Measurements from ENCODE around the gene THAP5.

Gene THAP5

DNA sequence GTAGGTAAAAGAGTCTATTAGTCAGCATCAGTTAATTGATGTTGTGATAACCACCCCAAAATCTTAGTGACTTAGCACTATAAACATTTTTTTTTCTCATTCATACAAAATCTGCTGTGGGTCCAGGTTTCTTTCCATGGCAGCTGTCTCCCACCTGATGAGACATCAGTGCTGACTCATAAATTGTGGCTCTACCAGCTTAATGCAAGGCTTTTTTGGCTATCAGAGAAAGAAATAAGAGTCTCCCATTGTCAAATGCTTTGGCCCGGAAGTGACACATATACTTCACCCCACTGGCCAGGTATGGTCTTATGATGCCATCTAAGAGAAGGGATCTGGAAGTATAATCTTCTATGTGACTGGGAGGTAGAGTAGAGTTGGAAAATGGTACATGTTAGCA is 14.7 kb upstream of the THAP5 start:
- Histone ChIP-seq H3K27ac (ENCODE audit: low read depth, low read length) (no peak overlapping the region), H3K36me3 (ENCODE audit: control insufficient read depth, insufficient read depth, low read length) (peaks cover 8% of the 10 kb centered on the region; the same call in 1 of the 2 replicates), H3K9me3 (ENCODE audit: control insufficient read depth, insufficient read depth, low read depth, low read length) (peaks cover 13% of the 10 kb centered on the region), H3K27me3 (ENCODE audit: control insufficient read depth, insufficient read depth, low read length) (no peaks in the 10 kb centered on the region), H3K4me3 (ENCODE audit: low read depth, low read length) (no peak overlapping the region), H3K9ac (ENCODE audit: low read length) (no peak overlapping the region), H3K4me1 (ENCODE audit: control insufficient read depth, insufficient read depth, low read length) (peaks cover 12% of the 10 kb centered on the region)

GRCh38 chr7:108581655-108582491 is 12.4 kb upstream of the THAP5 start:
- Histone ChIP-seq H3K9me3 (ENCODE audit: control insufficient read depth, insufficient read depth, low read depth, low read length) (peaks cover 19% of the 10 kb centered on the region), H3K36me3 (ENCODE audit: control insufficient read depth, insufficient read depth, low read length) (peaks cover 11% of the 10 kb centered on the region; the same call in 1 of the 2 replicates), H3K27ac (ENCODE audit: low read depth, low read length) (0 out of 2 replicates have a peak overlapping the region, but pooled peaks have one; percentile 43), H3K4me1 (ENCODE audit: control insufficient read depth, insufficient read depth, low read length) (peaks cover 12% of the 10 kb centered on the region), H3K4me3 (ENCODE audit: low read depth, low read length) (no peak overlapping the region), H3K27me3 (ENCODE audit: control insufficient read depth, insufficient read depth, low read length) (no peaks in the 10 kb centered on the region), H3K9ac (ENCODE audit: low read length) (no peak overlapping the region)

GRCh38 chr7:108580298-108580697 is 10.8 kb upstream of the THAP5 start:
- Histone ChIP-seq H3K9ac (ENCODE audit: low read length) (no peak overlapping the region), H3K9me3 (ENCODE audit: control insufficient read depth, insufficient read depth, low read depth, low read length) (peaks cover 19% of the 10 kb centered on the region), H3K4me1 (ENCODE audit: control insufficient read depth, insufficient read depth, low read length) (peaks cover 12% of the 10 kb centered on the region), H3K36me3 (ENCODE audit: control insufficient read depth, insufficient read depth, low read length) (peaks cover 12% of the 10 kb centered on the region; the same call in 1 of the 2 replicates), H3K27me3 (ENCODE audit: control insufficient read depth, insufficient read depth, low read length) (no peaks in the 10 kb centered on the region), H3K4me3 (ENCODE audit: low read depth, low read length) (no peak overlapping the region), H3K27ac (ENCODE audit: low read depth, low read length) (no peak overlapping the region)

- Histone ChIP-seq H3K4me3 (ENCODE audit: low read depth, low read length) (no peak overlapping the region), H3K27ac (ENCODE audit: low read depth, low read length) (no peak overlapping the region), H3K36me3 (ENCODE audit: control insufficient read depth, insufficient read depth, low read length) (peaks cover 21% of the 10 kb centered on the region), H3K27me3 (ENCODE audit: control insufficient read depth, insufficient read depth, low read length) (no peaks in the 10 kb centered on the region), H3K4me1 (ENCODE audit: control insufficient read depth, insufficient read depth, low read length) (peaks cover 12% of the 10 kb centered on the region), H3K9me3 (ENCODE audit: control insufficient read depth, insufficient read depth, low read depth, low read length) (peaks cover 19% of the 10 kb centered on the region), H3K9ac (ENCODE audit: low read length) (no peak overlapping the region)
These were observed 9.4 kb upstream of the THAP5 start for GRCh38 chr7:108578937-108579336.

DNA sequence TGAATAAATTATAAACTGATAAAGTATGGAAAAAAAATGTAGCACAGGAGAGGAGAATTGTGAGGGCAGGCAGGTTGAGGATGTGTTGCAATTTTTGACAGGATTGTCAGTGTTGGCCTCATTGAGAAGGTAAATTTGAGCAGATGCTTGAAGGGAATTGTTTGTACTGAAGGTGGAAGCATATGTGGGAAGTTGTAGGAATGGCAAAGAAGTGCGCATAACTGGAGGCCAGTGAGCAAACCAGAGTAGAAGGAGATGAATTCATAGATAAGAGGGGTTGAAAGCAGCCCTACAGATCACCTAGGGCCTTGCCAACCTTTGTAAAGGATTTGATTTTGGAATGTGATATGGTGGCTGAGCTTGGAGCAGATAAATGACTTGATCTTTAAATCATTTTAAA is 6.6 kb upstream of the THAP5 start:
- Histone ChIP-seq H3K4me1 (ENCODE audit: control insufficient read depth, insufficient read depth, low read length) (no peaks in the 10 kb centered on the region), H3K9me3 (ENCODE audit: control insufficient read depth, insufficient read depth, low read depth, low read length) (peaks cover 19% of the 10 kb centered on the region), H3K36me3 (ENCODE audit: control insufficient read depth, insufficient read depth, low read length) (peaks cover 38% of the 10 kb centered on the region), H3K27me3 (ENCODE audit: control insufficient read depth, insufficient read depth, low read length) (no peaks in the 10 kb centered on the region), H3K4me3 (ENCODE audit: low read depth, low read length) (no peak overlapping the region), H3K27ac (ENCODE audit: low read depth, low read length) (no peak overlapping the region), H3K9ac (ENCODE audit: low read length) (no peak overlapping the region)

GRCh38 chr7:108575156-108575555 is 5.7 kb upstream of the THAP5 start:
- H3K36me3 ChIP-seq (ENCODE audit: control insufficient read depth, insufficient read depth, low read length): peaks cover 38% of the 10 kb centered on the region
- no peak overlapping the region for H3K4me3 ChIP-seq (ENCODE audit: low read depth, low read length)
- no peaks in the 10 kb centered on the region for H3K4me1 ChIP-seq (ENCODE audit: control insufficient read depth, insufficient read depth, low read length)
- no peaks in the 10 kb centered on the region for H3K27me3 ChIP-seq (ENCODE audit: control insufficient read depth, insufficient read depth, low read length)
- no peak overlapping the region for H3K27ac ChIP-seq (ENCODE audit: low read depth, low read length)
- H3K9ac ChIP-seq (ENCODE audit: low read length): no peak overlapping the region
- H3K9me3 ChIP-seq (ENCODE audit: control insufficient read depth, insufficient read depth, low read depth, low read length): peaks cover 15% of the 10 kb centered on the region

DNA sequence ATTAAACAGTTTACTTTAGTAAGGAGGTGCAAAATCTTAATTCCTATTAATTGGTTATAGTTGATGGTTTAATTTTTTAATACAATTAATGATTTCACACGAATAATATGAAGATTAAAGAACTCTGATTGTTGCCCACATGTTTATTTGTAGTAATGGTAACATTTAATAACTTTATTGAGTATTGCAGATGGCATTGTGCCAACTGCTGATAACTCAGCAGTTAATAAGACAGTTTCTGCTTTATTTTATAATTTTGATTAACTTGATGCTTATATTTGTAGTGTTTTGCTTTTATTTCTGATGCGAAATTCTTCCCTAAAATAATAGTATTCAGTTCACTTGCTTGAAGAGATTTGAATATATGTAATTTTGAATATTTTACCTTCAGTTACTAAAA is 3.0 kb upstream of the THAP5 start:
- Histone ChIP-seq H3K36me3 (ENCODE audit: control insufficient read depth, insufficient read depth, low read length) (peaks cover 26% of the 10 kb centered on the region), H3K9ac (ENCODE audit: low read length) (no peak overlapping the region), H3K27ac (ENCODE audit: low read depth, low read length) (no peak overlapping the region), H3K9me3 (ENCODE audit: control insufficient read depth, insufficient read depth, low read depth, low read length) (no peaks in the 10 kb centered on the region), H3K27me3 (ENCODE audit: control insufficient read depth, insufficient read depth, low read length) (no peaks in the 10 kb centered on the region), H3K4me1 (ENCODE audit: control insufficient read depth, insufficient read depth, low read length) (peaks cover 9% of the 10 kb centered on the region), H3K4me3 (ENCODE audit: low read depth, low read length) (no peak overlapping the region)

GRCh38 chr7:108570146-108570755 is 745 bp upstream of the THAP5 start:
- H3K4me3 ChIP-seq (ENCODE audit: low read depth, low read length): peak overlapping the region; percentile 86
- H3K27ac ChIP-seq (ENCODE audit: low read depth, low read length): peak overlapping the region; percentile 50
- H3K27me3 ChIP-seq (ENCODE audit: control insufficient read depth, insufficient read depth, low read length): no peaks in the 10 kb centered on the region
- peaks cover 11% of the 10 kb centered on the region for H3K4me1 ChIP-seq (ENCODE audit: control insufficient read depth, insufficient read depth, low read length)
- peaks cover 32% of the 10 kb centered on the region for H3K36me3 ChIP-seq (ENCODE audit: control insufficient read depth, insufficient read depth, low read length)
- peak overlapping the region; percentile 87 for H3K9ac ChIP-seq (ENCODE audit: low read length)
- no peaks in the 10 kb centered on the region for H3K9me3 ChIP-seq (ENCODE audit: control insufficient read depth, insufficient read depth, low read depth, low read length)

DNA sequence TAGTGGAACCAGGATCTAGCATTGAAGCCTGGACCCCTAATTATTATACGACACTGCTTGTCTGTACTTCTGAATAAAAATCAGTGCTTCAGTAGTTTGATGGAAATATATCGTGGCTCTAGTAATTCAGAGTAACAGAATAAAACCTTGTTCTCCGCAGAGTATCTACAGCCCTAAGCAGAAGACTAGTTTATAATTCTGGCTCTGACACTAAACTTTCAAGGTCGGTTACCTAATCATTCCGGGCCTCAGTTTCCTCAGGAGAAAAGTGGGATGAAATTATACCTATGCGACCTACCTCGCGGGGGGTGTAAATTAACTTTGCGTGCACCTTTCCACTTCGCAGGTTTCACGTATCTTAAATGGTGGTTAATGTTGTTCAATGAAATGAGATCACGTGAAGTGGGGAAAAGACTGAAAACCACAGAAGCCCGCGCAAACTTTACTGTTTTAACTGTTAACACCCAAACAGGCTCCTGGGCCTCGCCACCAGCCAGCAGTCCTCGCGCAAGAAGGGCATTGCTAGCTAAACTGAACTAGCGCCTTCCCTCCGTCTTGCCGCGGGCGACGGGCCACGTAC is 615 bp downstream of the THAP5 start:
- Histone ChIP-seq H3K27me3 (ENCODE audit: control insufficient read depth, insufficient read depth, low read length) (no peaks in the 10 kb centered on the region), H3K4me3 (ENCODE audit: low read depth, low read length) (peak overlapping the region; percentile 86), H3K9ac (ENCODE audit: low read length) (peak overlapping the region; percentile 94), H3K36me3 (ENCODE audit: control insufficient read depth, insufficient read depth, low read length) (peaks cover 31% of the 10 kb centered on the region), H3K9me3 (ENCODE audit: control insufficient read depth, insufficient read depth, low read depth, low read length) (no peaks in the 10 kb centered on the region), H3K27ac (ENCODE audit: low read depth, low read length) (peak overlapping the region; percentile 83), H3K4me1 (ENCODE audit: control insufficient read depth, insufficient read depth, low read length) (peaks cover 11% of the 10 kb centered on the region)

DNA sequence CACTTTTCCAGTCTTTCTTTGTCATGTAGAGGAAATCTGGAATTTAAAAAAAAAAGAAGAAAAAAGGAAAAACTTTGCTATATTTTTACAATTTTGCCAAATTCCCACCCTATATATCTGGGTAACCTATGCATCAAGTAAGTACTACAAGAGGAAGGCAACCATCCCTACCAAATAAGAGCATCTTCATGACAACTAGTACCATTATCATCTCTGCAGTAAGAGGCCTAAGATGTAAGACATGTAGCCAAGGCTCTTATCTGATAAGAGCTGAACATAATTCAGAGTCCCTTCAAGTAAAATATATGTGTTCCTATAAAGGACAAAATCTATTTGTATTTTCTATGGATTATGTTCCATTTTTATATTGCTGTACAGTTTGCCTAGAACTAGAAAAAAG is 3.5 kb downstream of the THAP5 start:
- Histone ChIP-seq H3K4me1 (ENCODE audit: control insufficient read depth, insufficient read depth, low read length) (peaks cover 11% of the 10 kb centered on the region), H3K4me3 (ENCODE audit: low read depth, low read length) (no peak overlapping the region), H3K9me3 (ENCODE audit: control insufficient read depth, insufficient read depth, low read depth, low read length) (no peaks in the 10 kb centered on the region), H3K9ac (ENCODE audit: low read length) (no peak overlapping the region), H3K27me3 (ENCODE audit: control insufficient read depth, insufficient read depth, low read length) (no peaks in the 10 kb centered on the region), H3K36me3 (ENCODE audit: control insufficient read depth, insufficient read depth, low read length) (peaks cover 19% of the 10 kb centered on the region; the same call in 1 of the 2 replicates), H3K27ac (ENCODE audit: low read depth, low read length) (no peak overlapping the region)

- no peaks in the 10 kb centered on the region for H3K27me3 ChIP-seq (ENCODE audit: control insufficient read depth, insufficient read depth, low read length)
- peaks cover 19% of the 10 kb centered on the region for H3K9me3 ChIP-seq (ENCODE audit: control insufficient read depth, insufficient read depth, low read depth, low read length)
- H3K36me3 ChIP-seq (ENCODE audit: control insufficient read depth, insufficient read depth, low read length): peaks cover 19% of the 10 kb centered on the region; the same call in 1 of the 2 replicates
- no peak overlapping the region for H3K9ac ChIP-seq (ENCODE audit: low read length)
- H3K27ac ChIP-seq (ENCODE audit: low read depth, low read length): no peak overlapping the region
- H3K4me3 ChIP-seq (ENCODE audit: low read depth, low read length): no peak overlapping the region
- H3K4me1 ChIP-seq (ENCODE audit: control insufficient read depth, insufficient read depth, low read length): no peaks in the 10 kb centered on the region
These were observed 8.4 kb downstream of the THAP5 start for GRCh38 chr7:108561047-108561619.

All from HUES6 (cell line).